Measurements from ENCODE around the gene SH2D5. TPM values are rescaled to one million over a fixed set of nuclear protein-coding genes. Genes with fewer than 3 reads are reported as not detected.

Gene SH2D5
- total RNA-seq, 1 experiment from 2014 or later = 8.7 TPM

GRCh38 chr1:20770314-20771087 lies 38.0 kb upstream of the SH2D5 start:
- no peaks in the 10 kb centered on the region for H3K79me1 ChIP-seq (ENCODE audit: insufficient read depth, low read depth, low read length, poor library complexity, severe bottlenecking)
- no peak overlapping the region for H3K27ac Mint-ChIP-seq
- no peak overlapping the region for H3K14ac ChIP-seq (ENCODE audit: insufficient read depth, low read length)
- no peaks in the 10 kb centered on the region for H3K27me3 Mint-ChIP-seq (ENCODE audit: low read depth)
- H3T11ph ChIP-seq (ENCODE audit: low read length) = no peak overlapping the region
- H3K4me1 ChIP-seq (ENCODE audit: insufficient read depth, low read length) = no peaks in the 10 kb centered on the region
- H2BK5ac ChIP-seq (ENCODE audit: insufficient read length, low read length) = no peak overlapping the region
- H3K9ac ChIP-seq (ENCODE audit: extremely low read depth, insufficient read length, low read length) = no peak overlapping the region
- no CpG with 5 or more reads among the region's 6 CpGs for WGBS (ENCODE audit: extremely low coverage, insufficient read length, low lambda C conversion rate)
- H4K20me1 ChIP-seq (ENCODE audit: control insufficient read depth, insufficient read depth, insufficient read length) = no peaks in the 10 kb centered on the region
- no peak for DNase-seq
- no peak overlapping the region for H2AK5ac ChIP-seq (ENCODE audit: insufficient read length, low read length)
- H3K18ac ChIP-seq (ENCODE audit: insufficient read length, low read depth, low read length) = no peak overlapping the region
- peaks cover 28 to 89% (median 71%) of the 10 kb centered on the region in 3 experiments for H3K36me3 Mint-ChIP-seq (ENCODE audit: insufficient read depth in 1 of 3, low read depth in 3 of 3)
- H2BK120ac ChIP-seq (ENCODE audit: low read depth, low read length, poor library complexity, severe bottlenecking) = no peak overlapping the region
- no peaks in the 10 kb centered on the region for H3K9me3 ChIP-seq (ENCODE audit: control insufficient read depth, low read depth, low read length)
- H3K27ac ChIP-seq (ENCODE audit: insufficient read length, low read depth, low read length) = no peak overlapping the region
- no peak overlapping the region for H3K4me3 Mint-ChIP-seq
- H3K23ac ChIP-seq (ENCODE audit: insufficient read length, low read depth, low read length) = no peak overlapping the region
- no peak overlapping the region for H2BK12ac ChIP-seq (ENCODE audit: insufficient read length, low read depth, low read length)
- H3K4me1 Mint-ChIP-seq = no peaks in the 10 kb centered on the region
- no peak overlapping the region for H4K91ac ChIP-seq (ENCODE audit: insufficient read length, low read depth, low read length)
- H3K56ac ChIP-seq (ENCODE audit: insufficient read length, low read depth, low read length) = no peak overlapping the region
- no peaks in the 10 kb centered on the region for H3K27me3 ChIP-seq (ENCODE audit: insufficient read depth, low read length)
- no peaks in the 10 kb centered on the region for H3K9me3 Mint-ChIP-seq
- no peak overlapping the region for H2BK15ac ChIP-seq (ENCODE audit: low read depth, low read length)
- no peak overlapping the region for H4K5ac ChIP-seq (ENCODE audit: insufficient read length, low read depth, low read length)
- no peak for TF ChIP-seq CTCF (conservative IDR thresholded peaks at IDR 0.05)
- H2AFZ ChIP-seq (ENCODE audit: low read length) = no peak overlapping the region
- no peaks in the 10 kb centered on the region for H3K79me2 ChIP-seq (ENCODE audit: insufficient read depth, low read length)
- H3K4ac ChIP-seq (ENCODE audit: low read depth, low read length) = no peak overlapping the region
- H3K23me2 ChIP-seq (ENCODE audit: insufficient read length, low read depth, low read length, poor library complexity, severe bottlenecking) = no peaks in the 10 kb centered on the region
- H4K8ac ChIP-seq (replicated peaks; ENCODE audit: insufficient read length, low read depth, low read length) = no peak overlapping the region
- H3K4me2 ChIP-seq (ENCODE audit: insufficient read depth, insufficient read length, low read length) = no peak overlapping the region
- H2BK20ac ChIP-seq (ENCODE audit: low read depth, low read length, poor library complexity, severe bottlenecking) = no peak overlapping the region

Measured in H9 (cell line).